Measurements from ENCODE around the gene PDE4D.

DNA sequence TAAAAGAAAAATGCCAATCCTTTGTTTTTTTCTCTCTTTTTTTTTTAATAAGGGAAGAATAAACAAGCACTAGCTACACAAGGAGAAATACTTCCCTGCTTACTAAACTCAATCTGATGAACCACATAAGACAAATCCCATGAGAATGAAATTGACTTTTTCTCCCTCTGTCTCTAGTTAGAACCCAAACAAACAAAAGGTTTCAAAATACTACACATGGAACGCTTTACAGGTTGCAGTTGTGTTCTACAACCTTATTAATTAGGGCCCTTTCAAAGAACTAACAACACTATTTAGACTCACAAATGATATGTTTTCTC, 124.5 kb downstream of the PDE4D start:
- TF ChIP-seq, protein P1, sequence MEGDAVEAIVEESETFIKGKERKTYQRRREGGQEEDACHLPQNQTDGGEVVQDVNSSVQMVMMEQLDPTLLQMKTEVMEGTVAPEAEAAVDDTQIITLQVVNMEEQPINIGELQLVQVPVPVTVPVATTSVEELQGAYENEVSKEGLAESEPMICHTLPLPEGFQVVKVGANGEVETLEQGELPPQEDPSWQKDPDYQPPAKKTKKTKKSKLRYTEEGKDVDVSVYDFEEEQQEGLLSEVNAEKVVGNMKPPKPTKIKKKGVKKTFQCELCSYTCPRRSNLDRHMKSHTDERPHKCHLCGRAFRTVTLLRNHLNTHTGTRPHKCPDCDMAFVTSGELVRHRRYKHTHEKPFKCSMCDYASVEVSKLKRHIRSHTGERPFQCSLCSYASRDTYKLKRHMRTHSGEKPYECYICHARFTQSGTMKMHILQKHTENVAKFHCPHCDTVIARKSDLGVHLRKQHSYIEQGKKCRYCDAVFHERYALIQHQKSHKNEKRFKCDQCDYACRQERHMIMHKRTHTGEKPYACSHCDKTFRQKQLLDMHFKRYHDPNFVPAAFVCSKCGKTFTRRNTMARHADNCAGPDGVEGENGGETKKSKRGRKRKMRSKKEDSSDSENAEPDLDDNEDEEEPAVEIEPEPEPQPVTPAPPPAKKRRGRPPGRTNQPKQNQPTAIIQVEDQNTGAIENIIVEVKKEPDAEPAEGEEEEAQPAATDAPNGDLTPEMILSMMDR (IDR thresholded peaks at IDR 0.05): no peak
- TF ChIP-seq POLR2A (IDR thresholded peaks at IDR 0.05): no peak
